Fibroblast of lung (primary cell): ENCODE data around the gene SP140. TPM values are rescaled to one million over a fixed set of nuclear protein-coding genes. Genes with fewer than 3 reads are reported as not detected.
A peak's percentile ranks its signal among the peaks of the same experiment; 100 is the strongest.

Experiments used
- DNase-seq, 2 donors: peaks; one replicate each; pipeline versions ENCODE4 v3.0.0 to v3.0.0-alpha.2; 2010; ENCODE audit warnings: low read depth in 2 of 2
- H2AFZ ChIP-seq: 2 replicates; pipeline ENCODE4 v1.5.1; 2012; ENCODE audit warnings: low read length, control low read depth, inconsistent platforms
- H3K27ac ChIP-seq: 2 replicates; pipeline ENCODE4 v1.5.1; 2011; ENCODE audit warnings: low read length, control low read depth; ENCODE audit not compliant: insufficient read depth
- H3K27me3 ChIP-seq: 2 replicates; pipeline ENCODE4 v1.5.1; 2011; ENCODE audit warnings: mild to moderate bottlenecking, low read length; ENCODE audit not compliant: control insufficient read depth, insufficient read depth
- H3K36me3 ChIP-seq: 2 replicates; pipeline ENCODE4 v1.5.1; 2011; ENCODE audit warnings: low read length; ENCODE audit not compliant: control insufficient read depth, insufficient read depth
- H3K4me1 ChIP-seq: 2 replicates; pipeline ENCODE4 v1.5.1; 2011; ENCODE audit warnings: low read length; ENCODE audit not compliant: control insufficient read depth, insufficient read depth; ENCODE audit errors: extremely low read depth
- H3K4me2 ChIP-seq: 2 replicates; pipeline ENCODE4 v1.5.1; 2011; ENCODE audit warnings: low read length, control low read depth; ENCODE audit not compliant: insufficient read depth; ENCODE audit errors: extremely low read depth
- H3K4me3 ChIP-seq, 4 experiments: fragments of 200-600 bp in 1 of 4; sonication (generic) in 1 of 4; replicated peaks in 1 of 4; 2 replicates each; pipeline ENCODE4 v1.5.1; 2011 to 2016; ENCODE audit warnings: low read length in 4 of 4, low read depth in 3 of 4, mild to moderate bottlenecking in 3 of 4, control low read depth in 2 of 4, inconsistent platforms in 1 of 4, mixed read lengths in 1 of 4; ENCODE audit not compliant: insufficient read depth in 1 of 4; ENCODE audit errors: control extremely low read depth in 1 of 4
- H3K79me2 ChIP-seq: 2 replicates; pipeline ENCODE4 v1.5.1; 2012; ENCODE audit warnings: mild to moderate bottlenecking, low read length, inconsistent platforms; ENCODE audit not compliant: control insufficient read depth, insufficient read depth
- H3K9ac ChIP-seq: 2 replicates; pipeline ENCODE4 v1.5.1; 2011; ENCODE audit warnings: mild to moderate bottlenecking, low read length, control low read depth; ENCODE audit not compliant: insufficient read depth
- H3K9me3 ChIP-seq: 2 replicates; pipeline ENCODE4 v1.5.1; 2012; ENCODE audit warnings: low read depth, low read length; ENCODE audit not compliant: control insufficient read depth, insufficient read depth
- H4K20me1 ChIP-seq: 2 replicates; pipeline ENCODE4 v1.5.1; 2011; ENCODE audit warnings: low read length; ENCODE audit not compliant: control insufficient read depth, insufficient read depth; ENCODE audit errors: extremely low read depth
- CTCF ChIP-seq, 2 donors: IDR thresholded peaks in 1 of 2; conservative IDR thresholded peaks in 1 of 2; 1 replicate in 1 of 2; 2 replicates in 1 of 2; pipeline ENCODE4 v1.5.1; 2011 to 2012; ENCODE audit warnings: low read length in 2 of 2, control low read depth in 1 of 2, inconsistent platforms in 1 of 2, low read depth in 1 of 2, mild to moderate bottlenecking in 1 of 2
- EZH2 ChIP-seq: IDR thresholded peaks from 2 replicates; pipeline ENCODE4 v1.5.1; 2012; ENCODE audit warnings: low read length, control low read depth, mild to moderate bottlenecking; ENCODE audit errors: missing control alignments
- polyA plus RNA-seq, 2 donors: library from polyadenylated mRNA; depleted of rRNA in 1 of 2; stranded (reverse) in 1 of 2; unstranded in 1 of 2; fragments of >200 nt; gene quantifications; 2 replicates each; pipeline ENCODE4 v1.2.1, GENCODE V29; 2011 to 2012; ENCODE audit warnings: missing spikeins in 1 of 2
- total RNA-seq: library from RNA; depleted of rRNA; stranded (reverse); fragments of >200 nt; gene quantifications from 2 replicates; pipeline ENCODE4 v1.2.1, GENCODE V29; 2014

The SP140 gene
- total and polyA plus RNA-seq, 2 donors (not counting 1 experiment from before 2014, with no cell fraction given) = 0.17 to 0.33 TPM

GRCh38 chr2:230230087-230230486 is 4.6 kb downstream of the SP140 start:
- Histone ChIP-seq H3K9ac (no peak overlapping the region), H3K27ac (no peak overlapping the region)

GRCh38 chr2:230230496-230231200 is 5.1 kb downstream of the SP140 start:
- H3K36me3 ChIP-seq = no peaks in the 10 kb centered on the region
- DNase-seq = peak in 1 of 2 donors; percentile 26
- no peak overlapping the region for H3K9ac ChIP-seq
- H3K4me3 ChIP-seq = no peak overlapping the region
- no peaks in the 10 kb centered on the region for H4K20me1 ChIP-seq
- no peak overlapping the region for H2AFZ ChIP-seq
- no peaks in the 10 kb centered on the region for H3K27me3 ChIP-seq
- H3K27ac ChIP-seq = no peak overlapping the region
- H3K79me2 ChIP-seq = no peaks in the 10 kb centered on the region
- H3K9me3 ChIP-seq = no peaks in the 10 kb centered on the region
- H3K4me2 ChIP-seq = no peak overlapping the region
- no peak for TF ChIP-seq EZH2
- TF ChIP-seq CTCF (conservative IDR thresholded peaks at IDR 0.05 in 1 of 2, IDR thresholded peaks at IDR 0.05 in 1 of 2; ENCODE audit: low read depth in 1 of 2, low read length in 2 of 2) = no peak
- H3K4me1 ChIP-seq = peaks cover 2% of the 10 kb centered on the region

More at GRCh38 chr2:230230087-230230486, 4.6 kb downstream of the SP140 start:
- H3K4me1 ChIP-seq = peaks cover 2% of the 10 kb centered on the region
- TF ChIP-seq CTCF (conservative IDR thresholded peaks at IDR 0.05 in 1 of 2, IDR thresholded peaks at IDR 0.05 in 1 of 2; ENCODE audit: low read depth in 1 of 2, low read length in 2 of 2) (no peak), EZH2 (no peak)
- H3K27me3 ChIP-seq = no peaks in the 10 kb centered on the region
- H2AFZ ChIP-seq = peak overlapping the region; percentile 10
- H3K9me3 ChIP-seq = no peaks in the 10 kb centered on the region
- DNase-seq = peak; percentile 64 to 94
- no peak overlapping the region for H3K4me3 ChIP-seq
- H3K4me2 ChIP-seq = no peak overlapping the region
- H3K79me2 ChIP-seq = no peaks in the 10 kb centered on the region
- H3K36me3 ChIP-seq = no peaks in the 10 kb centered on the region
- no peaks in the 10 kb centered on the region for H4K20me1 ChIP-seq

- TF ChIP-seq CTCF (conservative IDR thresholded peaks at IDR 0.05 in 1 of 2, IDR thresholded peaks at IDR 0.05 in 1 of 2; ENCODE audit: low read depth in 1 of 2, low read length in 2 of 2) = no peak
- TF ChIP-seq EZH2 = no peak
- Histone ChIP-seq H3K79me2 (no peaks in the 10 kb centered on the region), H3K27me3 (no peaks in the 10 kb centered on the region), H3K9ac (no peak overlapping the region), H4K20me1 (no peaks in the 10 kb centered on the region), H3K9me3 (no peaks in the 10 kb centered on the region), H3K4me1 (peaks cover 2% of the 10 kb centered on the region), H3K4me2 (no peak overlapping the region), H3K4me3 (no peak overlapping the region), H2AFZ (no peak overlapping the region), H3K36me3 (no peaks in the 10 kb centered on the region), H3K27ac (no peak overlapping the region)
- no peak for DNase-seq
These were observed 5.7 kb downstream of the SP140 start for GRCh38 chr2:230231251-230231650.
